ENCODE results near the gene TMC5. TPM values are rescaled to one million over a fixed set of nuclear protein-coding genes. Genes with fewer than 3 reads are reported as not detected.

Gene TMC5
- total RNA-seq, 1 experiment from 2014 or later, result not detected

GRCh38 chr16:19458722-19459379 is 41.2 kb downstream of the TMC5 start:
- H2AFZ ChIP-seq (ENCODE audit: low read length), result no peak overlapping the region

DNA sequence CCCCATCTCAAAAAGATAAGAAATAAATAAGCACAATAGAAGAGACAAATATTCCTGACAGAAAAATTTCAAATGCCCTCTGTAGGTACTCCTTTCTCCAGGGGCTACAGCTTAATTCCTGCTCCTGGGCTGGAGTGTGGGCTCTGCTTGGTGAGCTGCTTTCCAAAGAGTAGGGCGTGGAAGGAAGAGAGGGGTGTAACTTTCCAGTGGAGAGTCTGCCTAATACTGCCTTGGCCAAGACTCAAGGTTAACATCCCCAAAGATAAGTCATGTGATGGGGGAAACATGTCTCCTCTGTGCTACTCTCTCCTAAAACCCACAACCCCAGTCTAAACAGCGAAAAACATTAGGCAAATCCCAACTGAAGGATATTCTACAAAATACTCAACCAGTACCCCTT is 42.7 kb downstream of the TMC5 start:
- no peaks in the 10 kb centered on the region for H3K79me2 ChIP-seq (ENCODE audit: low read length)
- no peak overlapping the region for H3K4me3 ChIP-seq (ENCODE audit: low read length)
- H3K27me3 ChIP-seq (ENCODE audit: low read length), result no peaks in the 10 kb centered on the region
- H2AFZ ChIP-seq (ENCODE audit: low read length), result no peak overlapping the region
- H3K9me3 ChIP-seq (ENCODE audit: low read length), result no peaks in the 10 kb centered on the region
- no peaks in the 10 kb centered on the region for H4K20me1 ChIP-seq (ENCODE audit: insufficient read depth, low read depth, low read length)
- no peak for DNase-seq
- no peaks in the 10 kb centered on the region for H3K4me1 ChIP-seq (ENCODE audit: low read length)
- no peak overlapping the region for H3K9ac ChIP-seq (ENCODE audit: low read length)
- no peaks in the 10 kb centered on the region for H3K9me2 ChIP-seq (replicated peaks; ENCODE audit: insufficient read depth, low read length)
- H3K27ac ChIP-seq (ENCODE audit: low read length), result no peak overlapping the region
- no peaks in the 10 kb centered on the region for H3K36me3 ChIP-seq (ENCODE audit: insufficient read depth, low read length)
- no peak overlapping the region for H3K4me2 ChIP-seq (ENCODE audit: low read depth, low read length, poor library complexity, severe bottlenecking)

More at GRCh38 chr16:19458722-19459379, 41.2 kb downstream of the TMC5 start:
- no peaks in the 10 kb centered on the region for H3K9me3 ChIP-seq (ENCODE audit: low read length)
- H4K20me1 ChIP-seq (ENCODE audit: insufficient read depth, low read depth, low read length), result no peaks in the 10 kb centered on the region
- no peak overlapping the region for H3K4me3 ChIP-seq (ENCODE audit: low read length)
- H3K4me1 ChIP-seq (ENCODE audit: low read length), result no peaks in the 10 kb centered on the region
- no peak overlapping the region for H3K27ac ChIP-seq (ENCODE audit: low read length)
- H3K27me3 ChIP-seq (ENCODE audit: low read length), result no peaks in the 10 kb centered on the region
- H3K79me2 ChIP-seq (ENCODE audit: low read length), result no peaks in the 10 kb centered on the region
- DNase-seq, result no peak
- no peak overlapping the region for H3K4me2 ChIP-seq (ENCODE audit: low read depth, low read length, poor library complexity, severe bottlenecking)
- no peaks in the 10 kb centered on the region for H3K9me2 ChIP-seq (replicated peaks; ENCODE audit: insufficient read depth, low read length)
- H3K36me3 ChIP-seq (ENCODE audit: insufficient read depth, low read length), result no peaks in the 10 kb centered on the region
- no peak overlapping the region for H3K9ac ChIP-seq (ENCODE audit: low read length)

GRCh38 chr16:19463468-19464315 is 46.0 kb downstream of the TMC5 start:
- Histone ChIP-seq H3K27me3 (ENCODE audit: low read length) (no peaks in the 10 kb centered on the region), H4K20me1 (ENCODE audit: insufficient read depth, low read depth, low read length) (no peaks in the 10 kb centered on the region), H3K4me3 (ENCODE audit: low read length) (no peak overlapping the region), H3K4me2 (ENCODE audit: low read depth, low read length, poor library complexity, severe bottlenecking) (no peak overlapping the region), H3K36me3 (ENCODE audit: insufficient read depth, low read length) (no peaks in the 10 kb centered on the region), H3K4me1 (ENCODE audit: low read length) (no peaks in the 10 kb centered on the region), H3K27ac (ENCODE audit: low read length) (no peak overlapping the region), H3K79me2 (ENCODE audit: low read length) (no peaks in the 10 kb centered on the region), H3K9ac (ENCODE audit: low read length) (no peak overlapping the region), H3K9me2 (replicated peaks; ENCODE audit: insufficient read depth, low read length) (no peaks in the 10 kb centered on the region), H3K9me3 (ENCODE audit: low read length) (no peaks in the 10 kb centered on the region), H2AFZ (ENCODE audit: low read length) (no peak overlapping the region)
- no peak for DNase-seq

- no peaks in the 10 kb centered on the region for H3K9me2 ChIP-seq (replicated peaks; ENCODE audit: insufficient read depth, low read length)
- H4K20me1 ChIP-seq (ENCODE audit: insufficient read depth, low read depth, low read length), result no peaks in the 10 kb centered on the region
- H3K36me3 ChIP-seq (ENCODE audit: insufficient read depth, low read length), result no peaks in the 10 kb centered on the region
- no peaks in the 10 kb centered on the region for H3K9me3 ChIP-seq (ENCODE audit: low read length)
- no peak for DNase-seq
- no peak overlapping the region for H3K9ac ChIP-seq (ENCODE audit: low read length)
- H3K79me2 ChIP-seq (ENCODE audit: low read length), result no peaks in the 10 kb centered on the region
- no peak overlapping the region for H3K27ac ChIP-seq (ENCODE audit: low read length)
- H2AFZ ChIP-seq (ENCODE audit: low read length), result no peak overlapping the region
- H3K4me1 ChIP-seq (ENCODE audit: low read length), result no peaks in the 10 kb centered on the region
- H3K27me3 ChIP-seq (ENCODE audit: low read length), result no peaks in the 10 kb centered on the region
- H3K4me3 ChIP-seq (ENCODE audit: low read length), result no peak overlapping the region
- no peak overlapping the region for H3K4me2 ChIP-seq (ENCODE audit: low read depth, low read length, poor library complexity, severe bottlenecking)
Measured at GRCh38 chr16:19468300-19468699, 50.6 kb downstream of the TMC5 start.

DNA sequence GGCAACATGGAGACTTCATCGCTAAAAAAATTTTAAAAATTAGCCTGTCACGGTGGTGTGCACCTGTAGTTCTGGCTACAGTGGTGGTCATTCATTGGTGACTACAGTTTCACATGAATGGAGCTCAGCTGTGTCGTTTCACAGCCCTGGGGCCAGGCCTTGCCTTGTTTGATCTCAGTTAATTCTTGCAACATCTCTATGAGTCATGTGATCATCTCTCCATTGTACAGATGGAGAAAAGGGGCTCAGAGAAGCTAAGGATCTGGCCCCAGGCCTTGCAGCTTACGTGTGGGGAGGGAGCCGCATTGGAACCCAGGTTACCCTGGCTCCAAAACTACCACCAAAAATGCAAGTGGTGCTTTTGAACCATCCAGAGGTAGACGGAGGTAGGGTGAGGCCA is 54.8 kb downstream of the TMC5 start:
- H3K79me2 ChIP-seq (ENCODE audit: low read length), result no peaks in the 10 kb centered on the region
- H3K27me3 ChIP-seq (ENCODE audit: low read length), result no peaks in the 10 kb centered on the region
- no peaks in the 10 kb centered on the region for H3K9me3 ChIP-seq (ENCODE audit: low read length)
- no peak for DNase-seq
- no peak overlapping the region for H3K4me3 ChIP-seq (ENCODE audit: low read length)
- no peak overlapping the region for H3K9ac ChIP-seq (ENCODE audit: low read length)
- H4K20me1 ChIP-seq (ENCODE audit: insufficient read depth, low read depth, low read length), result no peaks in the 10 kb centered on the region
- H3K27ac ChIP-seq (ENCODE audit: low read length), result no peak overlapping the region
- H3K36me3 ChIP-seq (ENCODE audit: insufficient read depth, low read length), result no peaks in the 10 kb centered on the region
- no peak overlapping the region for H2AFZ ChIP-seq (ENCODE audit: low read length)
- H3K4me2 ChIP-seq (ENCODE audit: low read depth, low read length, poor library complexity, severe bottlenecking), result no peak overlapping the region
- no peaks in the 10 kb centered on the region for H3K9me2 ChIP-seq (replicated peaks; ENCODE audit: insufficient read depth, low read length)
- H3K4me1 ChIP-seq (ENCODE audit: low read length), result no peaks in the 10 kb centered on the region

DNA sequence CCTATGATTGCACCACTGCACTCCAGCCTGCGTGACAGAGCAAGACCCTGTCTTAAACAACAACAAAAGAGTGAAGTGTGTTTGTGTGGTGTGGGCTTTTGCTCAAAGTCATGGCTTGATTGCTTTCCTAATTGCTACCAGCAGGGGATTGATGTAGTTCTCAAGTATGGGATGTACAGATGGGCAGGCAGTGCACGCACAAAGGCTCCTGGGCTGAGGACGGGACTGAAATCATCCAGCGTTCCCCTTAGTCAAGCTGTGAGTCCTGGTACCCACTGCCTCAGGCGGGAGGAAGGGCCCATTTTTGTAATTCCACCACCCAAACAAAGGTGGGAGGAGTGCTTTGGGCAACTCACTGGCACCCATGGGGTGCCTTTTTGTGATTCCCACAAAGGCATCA is 56.9 kb downstream of the TMC5 start:
- DNase-seq, result no peak
- H3K4me2 ChIP-seq (ENCODE audit: low read depth, low read length, poor library complexity, severe bottlenecking), result no peak overlapping the region
- H3K36me3 ChIP-seq (ENCODE audit: insufficient read depth, low read length), result no peaks in the 10 kb centered on the region
- no peaks in the 10 kb centered on the region for H3K27me3 ChIP-seq (ENCODE audit: low read length)
- no peaks in the 10 kb centered on the region for H3K9me3 ChIP-seq (ENCODE audit: low read length)
- H3K9ac ChIP-seq (ENCODE audit: low read length), result no peak overlapping the region
- no peaks in the 10 kb centered on the region for H4K20me1 ChIP-seq (ENCODE audit: insufficient read depth, low read depth, low read length)
- no peak overlapping the region for H3K27ac ChIP-seq (ENCODE audit: low read length)
- no peak overlapping the region for H3K4me3 ChIP-seq (ENCODE audit: low read length)
- no peaks in the 10 kb centered on the region for H3K79me2 ChIP-seq (ENCODE audit: low read length)
- no peaks in the 10 kb centered on the region for H3K4me1 ChIP-seq (ENCODE audit: low read length)
- no peaks in the 10 kb centered on the region for H3K9me2 ChIP-seq (replicated peaks; ENCODE audit: insufficient read depth, low read length)
- no peak overlapping the region for H2AFZ ChIP-seq (ENCODE audit: low read length)

DNA sequence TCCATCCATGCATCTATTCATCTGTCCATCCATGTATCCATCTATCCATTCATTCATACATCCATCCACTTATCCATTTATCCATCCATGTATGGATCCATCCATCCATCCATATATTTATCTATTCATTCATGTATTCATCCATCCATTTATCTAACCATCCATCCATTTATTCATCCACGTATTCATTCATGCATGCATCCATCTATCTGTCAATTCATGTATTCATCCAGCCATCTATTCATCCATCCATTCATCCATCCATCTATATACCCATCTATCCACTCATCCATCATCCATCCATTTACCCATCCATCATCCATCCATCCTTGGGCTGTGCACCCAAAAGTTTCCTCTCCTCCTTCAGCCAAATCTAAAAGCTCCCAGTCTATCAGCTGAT is 60.8 kb downstream of the TMC5 start:
- H3K4me1 ChIP-seq (ENCODE audit: low read length), result no peaks in the 10 kb centered on the region

GRCh38 chr16:19479302-19479721 is 61.6 kb downstream of the TMC5 start:
- H3K9me3 ChIP-seq (ENCODE audit: low read length), result no peaks in the 10 kb centered on the region
- no peaks in the 10 kb centered on the region for H4K20me1 ChIP-seq (ENCODE audit: insufficient read depth, low read depth, low read length)
- no peak overlapping the region for H2AFZ ChIP-seq (ENCODE audit: low read length)
- H3K9me2 ChIP-seq (replicated peaks; ENCODE audit: insufficient read depth, low read length), result no peaks in the 10 kb centered on the region
- H3K4me3 ChIP-seq (ENCODE audit: low read length), result no peak overlapping the region
- no peak overlapping the region for H3K9ac ChIP-seq (ENCODE audit: low read length)
- no peak overlapping the region for H3K4me2 ChIP-seq (ENCODE audit: low read depth, low read length, poor library complexity, severe bottlenecking)
- no peak for DNase-seq
- no peaks in the 10 kb centered on the region for H3K36me3 ChIP-seq (ENCODE audit: insufficient read depth, low read length)
- no peaks in the 10 kb centered on the region for H3K4me1 ChIP-seq (ENCODE audit: low read length)
- H3K27me3 ChIP-seq (ENCODE audit: low read length), result no peaks in the 10 kb centered on the region
- H3K79me2 ChIP-seq (ENCODE audit: low read length), result no peaks in the 10 kb centered on the region
- no peak overlapping the region for H3K27ac ChIP-seq (ENCODE audit: low read length)

More for the DNA sequence above, 60.8 kb downstream of the TMC5 start:
- no peak overlapping the region for H3K4me2 ChIP-seq (ENCODE audit: low read depth, low read length, poor library complexity, severe bottlenecking)
- H3K36me3 ChIP-seq (ENCODE audit: insufficient read depth, low read length), result no peaks in the 10 kb centered on the region
- H3K9me3 ChIP-seq (ENCODE audit: low read length), result no peaks in the 10 kb centered on the region
- H3K9me2 ChIP-seq (replicated peaks; ENCODE audit: insufficient read depth, low read length), result no peaks in the 10 kb centered on the region
- H3K4me3 ChIP-seq (ENCODE audit: low read length), result no peak overlapping the region
- H4K20me1 ChIP-seq (ENCODE audit: insufficient read depth, low read depth, low read length), result no peaks in the 10 kb centered on the region
- no peaks in the 10 kb centered on the region for H3K79me2 ChIP-seq (ENCODE audit: low read length)
- H3K27ac ChIP-seq (ENCODE audit: low read length), result no peak overlapping the region
- H3K27me3 ChIP-seq (ENCODE audit: low read length), result no peaks in the 10 kb centered on the region
- H3K9ac ChIP-seq (ENCODE audit: low read length), result no peak overlapping the region
- no peak overlapping the region for H2AFZ ChIP-seq (ENCODE audit: low read length)
- DNase-seq, result no peak
